Neutrophil (primary cell): ENCODE results near the gene MRPS18C.
A peak's percentile ranks its signal among the peaks of the same experiment; 100 is the strongest.
"Not testable (repeated sequence)": the region's sequence is repeated elsewhere in the genome, so short reads cannot be mapped to it uniquely, and the experiment has no call there.

Source experiments
- H3K27ac ChIP-seq: fragments of 200-600 bp; sonication (generic); 2 replicates; pipeline ENCODE4 v1.5.1; 2016; ENCODE audit warnings: mild to moderate bottlenecking, moderate library complexity
- H3K27me3 ChIP-seq: fragments of 200-600 bp; sonication (generic); 2 replicates; pipeline ENCODE4 v1.6.0; 2016; ENCODE audit warnings: mild to moderate bottlenecking
- H3K36me3 ChIP-seq: fragments of 200-600 bp; sonication (generic); 2 replicates; pipeline ENCODE4 v1.5.1; 2017
- H3K4me1 ChIP-seq, 2 experiments: fragments of 200-600 bp in 1 of 2; sonication (generic) in 1 of 2; 1 replicate in 1 of 2; 2 replicates in 1 of 2; pipeline versions ENCODE4 v1.5.1 to v1.6.1; 2013 to 2016; ENCODE audit warnings: low read depth in 1 of 2, low read length in 1 of 2, mild to moderate bottlenecking in 1 of 2, moderate library complexity in 1 of 2; ENCODE audit not compliant: control insufficient read depth in 1 of 2, insufficient read depth in 1 of 2
- H3K4me3 ChIP-seq, 2 experiments: fragments of 200-600 bp in 1 of 2; sonication (generic) in 1 of 2; 1 replicate in 1 of 2; 2 replicates in 1 of 2; pipeline ENCODE4 v1.5.1; 2013 to 2016; ENCODE audit warnings: low read depth in 1 of 2, low read length in 1 of 2, mild to moderate bottlenecking in 1 of 2, moderate library complexity in 1 of 2
- H3K9me3 ChIP-seq: fragments of 200-600 bp; sonication (generic); 2 replicates; pipeline ENCODE4 v1.5.1; 2016
- CTCF ChIP-seq: fragments of 200-600 bp; sonication (generic); IDR thresholded peaks from 2 replicates; pipeline ENCODE4 v1.5.1; 2016; ENCODE audit warnings: antibody characterized with exemption

MRPS18C gene

DNA sequence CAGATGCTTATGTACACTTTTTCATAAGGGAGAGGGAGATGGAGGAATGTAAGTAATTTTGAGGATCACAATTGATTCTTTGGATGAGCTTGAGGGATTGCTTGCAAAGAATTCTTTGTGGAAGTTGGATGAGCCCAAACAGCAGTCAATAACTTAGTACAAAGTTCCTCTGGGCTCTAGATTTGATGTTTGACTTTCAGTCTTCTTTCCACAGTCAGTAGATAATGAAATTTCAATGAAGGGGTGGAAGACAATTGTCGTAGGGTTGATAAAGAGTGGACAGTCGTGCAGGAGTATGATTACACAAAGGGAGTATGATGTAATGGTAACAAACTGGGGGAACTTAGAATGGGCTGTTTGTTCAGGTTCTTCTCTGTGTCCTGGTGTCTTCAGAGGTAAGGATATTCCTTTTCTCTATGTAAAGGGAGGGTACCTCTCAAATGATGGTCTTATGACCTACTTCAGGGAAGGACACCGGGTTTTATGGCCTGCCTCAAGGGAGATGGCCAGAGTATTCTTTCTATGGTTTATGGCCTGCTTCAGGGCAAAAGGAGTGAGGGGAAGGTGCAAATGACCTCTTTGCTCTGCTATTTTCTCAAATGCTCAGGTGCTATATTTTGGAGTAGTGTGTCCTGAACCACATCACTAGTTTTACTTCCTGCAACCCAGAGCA lies 30.7 kb downstream of the MRPS18C start:
- Histone ChIP-seq H3K36me3 (no peaks in the 10 kb centered on the region), H3K27me3 (no peaks in the 10 kb centered on the region), H3K9me3 (no peaks in the 10 kb centered on the region), H3K4me1 (peaks cover 21 to 22% of the 10 kb centered on the region in 2 experiments), H3K4me3 (no peak overlapping the region), H3K27ac (no peak overlapping the region)
- no peak for TF ChIP-seq CTCF

- H3K9me3 ChIP-seq, result no peaks in the 10 kb centered on the region
- no peak overlapping the region for H3K27ac ChIP-seq
- H3K36me3 ChIP-seq, result no peaks in the 10 kb centered on the region
- TF ChIP-seq CTCF, result no peak
- H3K27me3 ChIP-seq, result no peaks in the 10 kb centered on the region
- no peak overlapping the region for H3K4me3 ChIP-seq
- peaks cover 12 to 14% of the 10 kb centered on the region in 2 experiments for H3K4me1 ChIP-seq
Measured at GRCh38 chr4:83489711-83490326, 34.0 kb downstream of the MRPS18C start.

DNA sequence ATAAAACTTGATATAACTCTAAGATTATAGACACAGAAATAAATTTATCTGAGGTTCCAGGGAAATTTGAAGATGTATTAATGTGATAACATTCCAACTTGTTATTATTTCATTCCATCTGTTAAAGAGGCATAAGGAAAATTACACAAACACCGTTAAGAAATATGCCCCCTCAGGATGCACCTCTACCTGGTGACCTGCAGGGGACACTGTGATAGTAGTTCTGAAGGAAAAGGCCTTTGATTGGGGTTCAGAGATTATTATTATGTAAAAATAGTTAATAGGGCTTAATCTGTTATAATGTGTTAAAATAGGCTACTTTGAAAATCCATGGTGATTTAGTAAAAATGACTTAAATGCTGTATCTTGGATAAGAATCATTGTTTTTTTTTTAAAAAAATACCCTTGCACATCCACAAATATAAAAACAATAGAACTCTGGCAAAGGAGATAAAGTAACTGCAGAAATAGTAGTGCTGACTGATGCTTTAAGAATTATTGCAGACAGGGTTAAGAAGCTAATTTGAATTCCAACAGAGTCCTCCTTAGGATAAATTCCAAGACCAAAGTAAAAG lies 35.1 kb downstream of the MRPS18C start:
- H3K9me3 ChIP-seq, result no peaks in the 10 kb centered on the region
- no peaks in the 10 kb centered on the region for H3K36me3 ChIP-seq
- peaks cover 5% of the 10 kb centered on the region in 2 experiments for H3K4me1 ChIP-seq
- H3K27ac ChIP-seq, result no peak overlapping the region
- TF ChIP-seq CTCF, result peak; percentile 65
- H3K27me3 ChIP-seq, result no peaks in the 10 kb centered on the region
- no peak overlapping the region for H3K4me3 ChIP-seq

GRCh38 chr4:83496085-83496917 lies 40.4 kb downstream of the MRPS18C start:
- not testable (repeated sequence) for H3K9me3 ChIP-seq, H3K4me3 ChIP-seq, H3K4me1 ChIP-seq, H3K27me3 ChIP-seq, H3K27ac ChIP-seq, H3K36me3 ChIP-seq

DNA sequence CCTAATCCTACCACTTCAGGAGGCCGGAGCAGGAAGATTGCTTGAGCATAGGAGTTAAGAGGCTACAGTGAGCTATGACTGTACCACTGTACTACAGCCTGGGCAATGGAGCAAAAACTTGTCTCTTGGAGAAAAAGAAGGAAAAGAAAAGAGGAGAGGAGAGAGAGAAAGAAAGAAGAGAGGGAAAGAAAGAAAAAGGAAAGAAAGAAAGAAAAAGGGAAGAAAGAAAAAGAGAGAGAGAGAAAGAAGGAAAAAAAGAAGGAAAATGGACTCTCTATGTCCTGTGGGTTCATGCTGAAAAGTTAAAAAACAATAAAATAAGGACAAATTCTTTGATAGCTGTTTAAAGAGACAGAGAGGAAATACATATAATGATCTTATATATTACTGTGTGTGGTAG lies 42.3 kb downstream of the MRPS18C start:
- no peak overlapping the region for H3K27ac ChIP-seq

DNA sequence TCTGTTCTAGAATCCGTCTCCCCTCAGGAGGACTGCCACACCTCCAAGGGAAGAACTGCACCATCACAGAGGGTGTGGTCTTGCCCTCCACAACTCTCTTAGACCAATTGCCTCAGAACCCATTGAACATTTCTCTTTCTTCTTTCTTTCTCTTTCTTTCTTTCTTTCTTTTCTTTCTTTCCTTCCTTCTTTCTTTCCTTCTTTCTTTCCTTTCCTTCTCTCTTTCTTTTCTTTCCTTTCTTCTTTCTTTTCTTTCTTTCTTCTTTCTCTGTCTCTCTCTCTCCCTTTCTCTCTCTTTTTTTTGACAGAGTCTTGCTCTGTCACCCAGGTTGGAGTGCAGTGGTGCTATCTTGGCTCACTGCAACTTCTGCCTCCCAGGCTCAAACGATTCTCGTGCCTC lies 45.8 kb downstream of the MRPS18C start:
- not testable (repeated sequence) for H3K27me3 ChIP-seq, H3K36me3 ChIP-seq, H3K4me3 ChIP-seq, H3K9me3 ChIP-seq, H3K27ac ChIP-seq
- peaks cover 5 to 16% of the 10 kb centered on the region in 2 experiments for H3K4me1 ChIP-seq

More for the DNA sequence above, 42.3 kb downstream of the MRPS18C start:
- no peaks in the 10 kb centered on the region for H3K27me3 ChIP-seq
- no peak overlapping the region for H3K4me3 ChIP-seq
- TF ChIP-seq CTCF, result no peak
- no peaks in the 10 kb centered on the region for H3K9me3 ChIP-seq
- H3K36me3 ChIP-seq, result no peaks in the 10 kb centered on the region
- H3K4me1 ChIP-seq, result no peaks in the 10 kb centered on the region
